ENCODE measurements around the gene PAQR9.
A peak's percentile ranks its signal among the peaks of the same experiment; 100 is the strongest.
"Not testable (repeated sequence)": the region's sequence is repeated elsewhere in the genome, so short reads cannot be mapped to it uniquely, and the experiment has no call there.

The PAQR9 gene

DNA sequence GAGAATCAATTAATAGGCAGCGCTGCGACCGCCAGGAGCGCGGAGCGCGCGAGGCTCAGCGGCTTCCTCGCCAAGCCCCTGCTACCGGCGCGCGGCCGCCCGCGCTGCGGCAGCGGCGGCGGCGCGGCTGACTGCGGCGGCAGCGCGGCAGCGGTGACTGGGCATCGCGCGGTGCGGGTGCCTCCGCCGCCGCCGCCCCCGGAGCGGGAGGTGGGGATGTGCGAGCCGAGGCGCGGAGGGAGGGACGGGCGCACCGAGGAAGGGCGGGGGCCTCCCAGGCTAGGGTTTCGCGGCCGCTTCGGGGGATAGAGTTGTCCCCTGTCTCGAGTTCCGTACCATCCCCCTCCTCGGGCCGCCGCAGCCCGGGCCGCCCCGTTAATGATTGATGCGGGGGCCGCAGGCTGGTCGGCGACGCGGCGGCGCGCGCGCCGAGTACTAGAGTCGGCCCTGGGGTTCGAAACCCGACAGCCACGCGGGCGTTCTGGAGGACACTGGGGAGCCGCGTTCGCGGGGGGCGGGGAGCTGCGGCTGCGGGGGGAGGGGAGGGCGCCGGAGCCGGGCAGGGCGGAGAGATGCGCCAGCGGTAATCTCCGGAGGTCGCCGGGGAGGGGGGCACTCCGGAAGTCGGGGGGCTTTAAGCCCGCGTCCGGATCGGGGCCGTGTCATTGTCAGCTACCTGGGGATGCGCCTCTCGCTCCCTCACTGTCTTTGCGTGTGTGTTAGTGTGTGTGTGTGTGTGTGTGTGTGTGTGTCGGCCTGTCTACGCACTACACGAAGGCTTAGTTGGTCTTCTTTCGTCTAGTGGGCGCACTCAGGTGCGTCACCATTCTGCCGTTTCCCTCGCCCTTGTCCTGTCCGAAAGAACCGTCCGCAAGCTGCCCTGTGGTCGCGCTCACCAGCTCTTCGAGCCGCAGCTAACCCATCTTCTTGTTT lies at the start of gene PAQR9:
PAQR9 (minus strand) TSS at position 159 of the 933 bp plus-strand sequence. CDS start 338 bp downstream, outside the sequence.
- no peak for DNase-seq

DNA sequence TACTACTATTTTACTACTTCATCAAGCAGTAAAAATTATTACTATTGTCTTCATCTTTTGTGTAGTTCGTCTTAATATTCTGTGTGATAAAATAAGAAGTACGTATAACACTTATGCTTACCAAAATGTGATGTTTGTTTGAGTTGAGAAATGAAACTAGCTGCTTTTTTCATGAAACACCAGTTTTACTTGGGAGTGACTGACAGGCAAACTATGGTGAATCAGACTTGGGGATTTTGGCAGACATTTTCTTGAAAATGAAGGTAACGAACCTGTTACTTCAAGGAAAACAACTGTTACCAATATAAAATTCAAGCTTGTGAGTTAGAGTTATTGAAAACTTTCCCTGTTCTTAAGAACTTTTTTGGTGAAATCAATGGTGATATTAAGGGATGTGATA lies 48.2 kb upstream of the PAQR9 start:
- DNase-seq: no peak

DNA sequence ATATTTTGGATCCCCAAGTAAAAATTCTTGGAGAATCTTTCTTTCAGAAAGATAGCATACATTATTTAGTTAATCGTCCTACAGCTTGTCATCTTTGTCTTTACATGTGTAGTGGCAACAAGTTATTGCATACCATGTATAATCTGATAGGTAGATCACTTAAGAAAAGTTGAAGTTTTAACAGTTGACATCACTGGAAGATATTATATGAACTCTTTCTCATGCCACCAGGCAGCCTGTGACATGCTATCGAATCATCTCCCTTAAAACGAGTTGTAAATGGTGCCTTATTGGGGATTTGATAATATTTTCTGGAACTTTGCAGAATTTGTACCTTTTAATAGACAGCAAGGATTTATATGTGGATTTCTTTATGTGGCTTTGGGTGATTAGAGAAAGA lies 46.5 kb upstream of the PAQR9 start:
- no peak for DNase-seq

GRCh38 chr3:143004823-143005222 lies 41.3 kb upstream of the PAQR9 start:
- no peak for DNase-seq

DNA sequence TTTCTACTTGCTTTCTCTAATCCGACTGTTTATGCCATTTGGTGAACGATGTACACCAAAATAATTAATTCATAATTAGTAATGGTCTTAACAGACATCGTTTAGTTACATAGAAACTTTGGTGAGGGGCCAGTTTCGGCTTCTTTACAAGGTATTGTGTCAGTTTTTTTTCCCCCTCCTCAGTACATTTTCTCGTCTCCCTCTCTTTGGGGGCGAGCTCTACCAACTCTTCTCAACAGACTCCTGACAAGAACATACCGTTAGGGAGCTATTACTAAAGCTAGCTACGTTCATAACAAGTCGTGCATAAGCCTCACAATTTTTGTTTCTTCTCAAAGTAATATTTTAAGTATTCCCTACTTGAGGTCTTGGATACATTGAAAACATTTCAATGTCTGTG lies 39.3 kb upstream of the PAQR9 start:
- DNase-seq: no peak

- DNase-seq: no peak
These were observed 38.7 kb upstream of the PAQR9 start for GRCh38 chr3:143002083-143002712.

GRCh38 chr3:143001369-143002082 lies 38.1 kb upstream of the PAQR9 start, which contains the start of gene U2SURP:
Gene U2SURP (plus strand): TSS chr3:143001570. CDS start chr3:143001629, 59 bp downstream.
- DNase-seq: peak; percentile 89

GRCh38 chr3:143001034-143001368 lies 37.5 kb upstream of the PAQR9 start:
- DNase-seq: no peak

- no peak for DNase-seq
These were observed 37.1 kb upstream of the PAQR9 start for GRCh38 chr3:143000528-143000927.

- DNase-seq: no peak
These were observed 36.4 kb upstream of the PAQR9 start for GRCh38 chr3:142999881-143000280.

DNA sequence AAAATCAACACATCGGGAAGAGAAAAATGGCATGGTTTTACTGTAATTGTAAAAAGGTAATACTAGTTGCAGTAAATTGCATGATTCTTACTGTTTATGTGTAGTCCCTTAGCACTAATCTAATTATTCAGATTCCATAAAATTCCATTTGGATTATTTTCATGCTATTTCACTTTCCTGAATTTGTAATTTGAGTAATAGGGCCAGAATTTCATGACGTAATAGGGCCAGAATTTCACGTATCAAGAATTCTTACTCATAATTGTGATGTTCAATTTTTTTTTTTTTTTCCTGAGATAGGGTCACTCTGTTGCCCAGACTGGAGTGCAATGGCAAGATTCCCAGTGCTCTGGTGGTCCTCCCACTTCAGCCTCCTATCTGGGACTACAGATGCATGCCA lies 35.0 kb upstream of the PAQR9 start:
- no peak for DNase-seq

DNA sequence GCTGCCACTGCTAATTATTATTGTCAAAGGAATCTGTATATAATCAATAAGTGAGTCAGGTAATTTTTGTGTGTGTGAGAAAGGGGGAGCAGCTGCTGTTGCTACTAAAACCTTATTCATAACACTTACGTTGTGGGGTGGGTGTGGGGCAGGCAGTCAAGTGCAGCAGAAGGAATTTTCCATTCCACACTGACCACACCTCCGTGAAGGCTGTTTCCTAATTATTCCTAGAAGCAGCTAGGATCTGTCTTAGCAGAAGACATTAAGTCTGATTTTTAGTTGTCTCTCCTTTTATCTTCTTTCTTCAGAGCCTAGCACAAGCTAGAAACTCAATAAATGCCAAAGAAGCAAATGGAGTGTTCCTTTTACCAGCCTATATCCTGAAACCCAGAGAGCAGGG lies 33.9 kb upstream of the PAQR9 start:
- DNase-seq: no peak

- peak; percentile 36 for DNase-seq
These were observed 30.5 kb upstream of the PAQR9 start for GRCh38 chr3:142993958-142994442.

DNA sequence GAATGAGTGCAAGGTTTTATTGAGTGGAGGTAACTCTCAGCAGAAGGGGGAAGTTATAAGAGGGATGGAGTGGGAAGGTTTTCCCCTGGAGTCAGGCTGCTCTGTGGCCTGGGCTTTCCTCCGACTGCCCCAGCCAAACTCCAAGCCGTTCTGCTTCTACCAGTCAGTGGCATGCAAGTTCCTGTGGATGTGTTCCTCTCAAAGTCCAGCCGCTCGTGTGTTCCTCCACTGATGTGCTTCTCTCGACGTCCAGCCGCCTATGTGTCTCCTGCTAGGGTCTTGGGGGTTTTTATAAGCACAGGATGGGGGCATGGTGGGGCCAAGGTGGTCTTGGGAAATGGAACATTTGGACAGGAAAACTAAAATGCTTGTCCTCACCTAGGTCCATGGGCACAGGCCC lies 28.8 kb upstream of the PAQR9 start:
- no peak for DNase-seq

DNA sequence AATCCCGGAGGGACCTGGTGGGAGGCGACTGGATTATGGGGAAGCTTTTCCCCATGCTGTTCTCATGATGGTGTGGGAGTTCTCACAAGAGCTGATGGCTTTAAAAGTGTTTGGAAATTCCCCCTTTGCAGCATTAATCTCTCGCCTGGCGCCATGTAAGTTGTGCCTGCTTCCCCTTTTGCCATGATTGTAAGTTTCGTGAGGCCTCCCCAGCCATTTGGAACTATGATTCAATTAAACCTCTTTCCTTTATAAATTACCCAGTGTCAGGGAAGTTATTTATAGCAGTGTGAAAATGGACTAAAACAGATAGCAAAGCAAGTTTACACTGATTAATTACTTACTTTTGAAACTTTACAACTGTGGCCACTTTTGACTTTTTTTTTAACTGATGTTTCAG lies 27.2 kb upstream of the PAQR9 start:
- no peak for DNase-seq

- not testable (repeated sequence) for DNase-seq
These were observed 25.4 kb upstream of the PAQR9 start for GRCh38 chr3:142988826-142989225.

GRCh38 chr3:142988221-142988620 lies 24.7 kb upstream of the PAQR9 start:
- DNase-seq: not testable (repeated sequence)

DNA sequence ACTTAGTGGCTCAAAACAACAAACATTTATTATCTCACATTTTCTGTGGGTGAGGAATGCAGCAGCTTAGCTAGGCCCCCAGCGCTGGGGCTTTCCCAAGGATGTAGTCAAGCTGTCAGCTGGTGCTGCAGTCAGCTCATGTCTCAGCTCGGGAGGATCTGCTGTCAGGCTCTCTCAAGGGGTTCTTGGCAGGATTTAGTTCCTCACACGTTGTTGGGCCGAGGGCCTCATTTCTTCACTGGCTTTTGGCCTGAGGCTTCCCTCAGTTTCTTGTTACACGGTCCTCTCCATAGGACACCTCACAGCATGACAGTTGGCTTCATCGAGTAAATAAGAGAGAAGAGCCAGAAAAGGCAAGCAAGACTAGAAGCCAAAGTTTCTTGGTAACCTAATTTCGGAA lies 24.2 kb upstream of the PAQR9 start:
- no peak for DNase-seq

DNA sequence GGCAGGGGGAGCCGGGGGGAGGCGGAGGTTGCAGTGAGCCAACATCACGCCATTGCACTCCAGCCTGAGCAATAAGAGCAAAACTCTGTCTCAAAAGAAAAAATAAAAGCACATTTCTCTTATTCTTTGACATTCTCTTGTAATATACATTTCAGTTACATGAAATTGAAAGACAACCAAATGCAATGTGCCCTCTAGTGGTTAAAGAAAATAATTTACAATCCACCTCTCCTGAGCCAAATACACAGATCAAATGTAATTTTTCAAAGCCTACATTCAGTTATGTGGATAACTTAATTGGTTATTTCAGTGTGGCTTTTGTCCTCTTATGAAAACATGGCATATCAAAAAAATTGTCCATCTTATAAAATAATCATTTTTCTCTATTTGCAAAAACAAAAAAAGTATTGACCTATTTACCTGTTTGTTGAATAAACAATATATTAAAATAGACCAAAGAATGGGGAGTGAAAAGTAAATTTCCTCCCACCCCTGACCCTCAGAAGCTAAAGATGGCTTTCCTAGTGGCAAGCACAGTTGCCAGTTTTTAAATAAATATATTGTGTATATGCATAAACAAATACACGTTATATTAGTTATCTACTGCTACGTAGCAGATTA lies 23.7 kb upstream of the PAQR9 start:
- DNase-seq: no peak

DNA sequence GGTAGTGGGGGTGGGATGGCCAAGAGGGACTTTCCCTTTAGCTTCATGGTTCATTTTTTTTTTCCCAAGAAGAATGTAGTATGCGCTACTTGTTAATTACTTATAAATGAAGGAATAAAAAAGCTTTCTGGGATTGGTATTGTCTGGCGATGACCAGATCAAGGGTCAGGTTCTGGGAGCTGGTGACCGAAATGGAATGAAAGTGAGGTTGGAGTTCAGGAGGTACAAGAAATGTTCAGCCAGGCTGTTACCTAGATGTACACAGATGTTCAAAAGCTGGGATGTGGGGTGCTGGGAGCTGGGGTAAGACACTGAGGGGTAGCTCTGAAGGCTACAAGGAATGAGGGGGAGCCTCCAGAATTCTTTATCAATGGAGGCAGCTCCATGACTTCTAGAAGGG lies 20.8 kb upstream of the PAQR9 start:
- no peak for DNase-seq

DNA sequence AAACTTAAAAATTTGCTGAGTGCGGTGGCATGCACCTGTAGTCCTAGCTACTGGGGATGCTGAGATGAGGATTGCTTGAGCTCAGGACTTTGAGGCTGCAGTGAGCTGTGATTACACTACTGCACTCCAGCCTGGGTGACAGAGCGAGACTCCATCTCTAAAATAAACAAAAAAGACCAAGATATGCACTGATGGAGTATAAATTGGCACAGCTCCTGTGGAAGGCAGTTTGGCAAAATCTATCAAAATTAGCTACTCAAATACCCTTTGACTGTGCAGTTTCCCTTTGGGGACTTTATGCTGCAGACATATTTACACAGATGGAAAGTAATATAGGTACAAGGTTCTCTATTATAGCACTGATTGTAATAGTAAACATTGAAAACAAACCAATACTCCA lies 19.8 kb upstream of the PAQR9 start:
- no peak for DNase-seq

- no peak for DNase-seq
These were observed 18.7 kb upstream of the PAQR9 start for GRCh38 chr3:142982038-142982773.

All from activated effector memory CD4-positive, alpha-beta T cell treated with Interleukin-2 at 50 U/mL for 16 hours (primary cell).